Measurements from ENCODE around the gene STK11IP.

The STK11IP gene

GRCh38 chr2:219562049-219563020 lies 35.3 kb upstream of the STK11IP start:
- no peak for DNase-seq

GRCh38 chr2:219563271-219563928 lies 34.3 kb upstream of the STK11IP start:
- no peak for DNase-seq

GRCh38 chr2:219565130-219566080 lies 32.3 kb upstream of the STK11IP start:
- no peak for DNase-seq

- DNase-seq, result no peak
Measured at GRCh38 chr2:219566640-219567039, 31.0 kb upstream of the STK11IP start.

GRCh38 chr2:219567131-219567530 lies 30.5 kb upstream of the STK11IP start:
- DNase-seq, result no peak

DNA sequence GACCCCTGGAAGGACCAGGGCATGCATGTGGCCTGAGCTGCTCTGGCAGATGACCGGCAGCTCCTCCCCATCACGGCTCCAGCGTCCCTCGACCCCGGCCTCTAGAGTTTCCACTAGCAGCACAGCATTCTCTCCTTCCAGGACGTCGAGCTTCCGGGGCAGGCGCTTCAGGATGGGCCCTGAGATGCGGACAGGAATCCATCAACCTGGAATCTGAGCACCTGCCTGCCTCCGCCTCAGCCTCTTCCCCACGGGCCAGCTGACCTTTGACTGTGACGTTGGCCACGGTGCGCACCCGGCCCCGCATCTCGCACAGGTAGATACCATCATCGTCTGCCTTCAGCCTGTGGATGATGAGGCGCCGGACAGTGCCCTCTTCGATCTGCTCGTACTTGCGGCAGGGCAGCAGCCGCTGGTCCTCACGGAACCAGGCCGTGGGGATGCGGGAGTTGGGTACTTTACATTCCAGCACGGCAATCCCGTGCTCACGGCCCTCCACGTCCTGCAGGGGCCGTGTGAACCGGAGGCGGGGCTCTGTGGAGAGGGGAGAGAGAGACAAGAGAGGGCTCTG lies 29.8 kb upstream of the STK11IP start:
- no peak for DNase-seq

GRCh38 chr2:219569041-219569440 lies 28.6 kb upstream of the STK11IP start:
- no peak for DNase-seq

DNA sequence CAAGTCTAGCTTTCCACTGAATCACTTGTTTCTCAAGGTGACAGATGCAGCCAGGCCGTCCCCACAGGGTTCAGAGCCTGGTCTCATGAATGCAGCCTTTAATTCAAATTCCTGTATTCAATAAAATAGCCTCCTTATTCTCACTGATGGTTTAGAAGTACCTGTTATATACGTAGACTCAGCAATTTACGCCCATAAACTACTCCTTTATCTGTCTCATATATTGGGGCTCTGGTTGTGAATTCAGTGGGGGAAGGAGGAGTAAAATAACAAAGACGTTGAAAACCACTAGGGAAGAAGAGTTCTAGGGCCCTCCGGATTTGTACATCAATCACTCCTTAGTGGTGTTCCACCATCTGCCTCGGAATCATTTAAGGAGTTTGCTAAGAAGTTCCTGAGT lies 28.0 kb upstream of the STK11IP start:
- DNase-seq, result no peak

DNA sequence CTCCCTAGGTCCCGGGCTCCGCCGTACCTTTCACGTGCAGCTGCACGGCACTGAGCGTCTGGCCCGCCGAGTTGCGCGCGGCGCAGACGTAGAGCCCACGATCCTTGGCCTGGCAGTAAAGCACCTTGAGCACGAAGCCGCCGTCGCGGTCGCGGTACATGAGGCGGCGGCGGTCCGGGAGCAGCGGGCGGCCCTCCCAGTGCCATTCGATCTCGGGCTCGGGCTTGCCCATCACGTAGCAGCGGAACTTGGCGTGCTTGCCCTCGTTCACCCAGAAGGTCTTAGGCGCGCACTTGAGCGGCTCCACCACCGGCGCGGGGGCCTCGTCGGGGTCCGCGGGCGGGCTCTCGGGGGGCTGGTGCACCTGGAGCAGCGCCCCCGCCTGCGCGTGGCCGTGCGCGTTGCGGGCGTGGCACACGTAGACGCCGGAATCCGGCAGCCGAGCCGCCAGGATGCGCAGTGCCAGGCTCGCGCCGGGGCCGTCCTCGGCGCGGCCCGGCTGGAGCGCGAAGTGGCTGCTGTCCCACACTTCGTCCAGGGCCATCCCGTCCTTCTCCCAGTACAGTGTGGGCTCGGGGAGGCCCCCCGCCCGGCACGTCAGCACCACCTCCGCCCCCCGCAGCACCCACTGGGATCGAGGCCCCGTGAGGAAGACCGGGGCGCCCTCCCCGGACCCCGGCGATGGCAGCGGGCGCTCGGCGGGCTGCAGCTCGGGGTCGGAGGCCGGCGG lies 27.3 kb upstream of the STK11IP start:
- DNase-seq, result peak; percentile 33

GRCh38 chr2:219570924-219571310 lies 26.7 kb upstream of the STK11IP start:
- no peak for DNase-seq

DNA sequence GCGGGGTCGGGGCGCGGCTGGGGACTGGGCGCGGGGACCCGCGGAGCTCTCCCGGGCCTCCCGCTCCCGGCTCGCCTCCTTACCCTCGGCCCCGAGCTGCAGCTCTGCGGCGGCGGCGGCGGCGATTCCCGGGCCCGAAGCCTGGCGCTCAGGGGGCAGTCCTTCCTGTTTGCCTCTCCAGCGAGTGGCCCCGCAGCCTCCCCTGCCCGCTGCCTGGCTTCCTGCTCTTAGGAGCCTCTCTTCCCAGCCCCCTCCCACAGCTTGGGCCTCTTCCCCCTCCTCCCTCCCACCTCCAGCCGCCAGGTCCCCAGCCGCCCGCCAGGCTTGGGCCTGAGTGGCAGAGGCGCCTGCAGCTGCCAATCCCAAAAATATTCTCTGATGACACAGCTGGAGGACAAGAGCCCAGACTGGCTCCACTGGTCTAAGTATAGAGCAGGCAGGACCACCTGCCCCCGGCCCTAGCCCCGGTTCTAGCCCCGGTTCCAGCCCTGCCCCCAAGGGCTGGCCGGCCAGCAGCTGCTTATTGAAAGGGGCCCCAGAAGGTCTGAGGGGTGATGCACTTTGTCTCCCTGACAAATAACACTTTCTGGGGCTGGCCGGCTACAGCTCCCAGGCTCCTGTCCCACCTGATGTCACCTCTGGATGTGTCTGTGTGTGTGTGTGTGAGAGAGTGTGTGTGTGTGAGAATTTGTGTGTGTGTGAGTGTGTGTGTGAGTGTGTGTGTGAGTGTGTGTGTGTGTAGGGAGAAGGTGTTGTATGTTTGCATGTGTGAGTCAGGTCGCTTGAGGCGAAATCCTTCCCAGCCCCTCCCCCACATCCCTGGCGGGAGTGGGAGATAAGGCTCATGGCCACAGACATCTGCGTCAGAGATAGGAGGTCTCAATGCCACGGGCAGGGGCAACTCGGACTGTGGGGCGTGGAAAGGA lies 26.1 kb upstream of the STK11IP start, which contains the start of gene OBSL1:
Gene OBSL1 (minus strand): TSS at position 229 of the 926 bp plus-strand sequence. CDS start 307 bp downstream, outside the sequence.
- peak; percentile 82 for DNase-seq

DNA sequence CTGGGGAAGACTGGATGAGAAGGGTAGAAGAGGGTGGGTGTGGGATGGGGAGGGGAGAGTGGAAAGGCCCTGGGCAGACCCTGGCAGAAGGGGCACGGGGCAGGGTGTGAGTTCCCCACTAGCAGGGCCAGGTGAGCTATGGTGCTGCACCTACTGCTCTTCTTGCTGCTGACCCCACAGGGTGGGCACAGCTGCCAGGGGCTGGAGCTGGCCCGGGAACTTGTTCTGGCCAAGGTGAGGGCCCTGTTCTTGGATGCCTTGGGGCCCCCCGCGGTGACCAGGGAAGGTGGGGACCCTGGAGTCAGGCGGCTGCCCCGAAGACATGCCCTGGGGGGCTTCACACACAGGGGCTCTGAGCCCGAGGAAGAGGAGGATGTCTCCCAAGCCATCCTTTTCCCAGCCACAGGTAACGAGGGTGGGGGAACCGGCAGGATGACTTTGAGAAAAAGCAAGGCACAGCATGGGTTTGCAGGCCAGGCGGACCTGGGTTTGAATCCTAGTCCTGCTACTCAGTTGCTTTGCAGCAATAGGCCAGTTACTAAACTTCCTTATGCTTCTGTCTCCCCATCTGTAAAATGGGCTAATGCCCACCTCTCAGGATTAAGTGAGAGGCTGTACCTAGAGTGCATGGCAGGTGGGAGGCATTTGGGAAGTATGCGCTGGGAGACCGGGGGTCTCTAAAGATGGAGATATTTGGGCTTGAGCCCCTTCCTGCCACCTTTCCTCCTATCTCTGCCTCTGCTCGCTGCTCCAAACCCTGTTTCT lies 25.2 kb upstream of the STK11IP start, which contains the start of gene INHA:
Gene INHA (plus strand): TSS at position 74 of the 765 bp plus-strand sequence. CDS start 65 bp downstream, at position 139.
- no peak for DNase-seq

GRCh38 chr2:219573166-219573565 lies 24.5 kb upstream of the STK11IP start:
- no peak for DNase-seq

DNA sequence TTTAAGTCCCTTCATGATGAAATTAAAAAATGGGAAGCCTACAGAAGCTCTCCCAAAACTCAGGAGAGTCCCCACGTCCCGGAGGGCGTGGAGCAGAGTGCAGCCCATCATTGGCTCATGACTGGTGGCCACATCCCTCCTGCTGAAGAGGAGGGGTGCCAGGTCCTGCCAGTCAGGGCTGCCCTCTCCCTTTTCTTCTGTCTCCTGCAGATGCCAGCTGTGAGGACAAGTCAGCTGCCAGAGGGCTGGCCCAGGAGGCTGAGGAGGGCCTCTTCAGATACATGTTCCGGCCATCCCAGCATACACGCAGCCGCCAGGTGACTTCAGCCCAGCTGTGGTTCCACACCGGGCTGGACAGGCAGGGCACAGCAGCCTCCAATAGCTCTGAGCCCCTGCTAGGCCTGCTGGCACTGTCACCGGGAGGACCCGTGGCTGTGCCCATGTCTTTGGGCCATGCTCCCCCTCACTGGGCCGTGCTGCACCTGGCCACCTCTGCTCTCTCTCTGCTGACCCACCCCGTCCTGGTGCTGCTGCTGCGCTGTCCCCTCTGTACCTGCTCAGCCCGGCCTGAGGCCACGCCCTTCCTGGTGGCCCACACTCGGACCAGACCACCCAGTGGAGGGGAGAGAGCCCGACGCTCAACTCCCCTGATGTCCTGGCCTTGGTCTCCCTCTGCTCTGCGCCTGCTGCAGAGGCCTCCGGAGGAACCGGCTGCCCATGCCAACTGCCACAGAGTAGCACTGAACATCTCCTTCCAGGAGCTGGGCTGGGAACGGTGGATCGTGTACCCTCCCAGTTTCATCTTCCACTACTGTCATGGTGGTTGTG lies 23.0 kb upstream of the STK11IP start:
- no peak for DNase-seq

DNA sequence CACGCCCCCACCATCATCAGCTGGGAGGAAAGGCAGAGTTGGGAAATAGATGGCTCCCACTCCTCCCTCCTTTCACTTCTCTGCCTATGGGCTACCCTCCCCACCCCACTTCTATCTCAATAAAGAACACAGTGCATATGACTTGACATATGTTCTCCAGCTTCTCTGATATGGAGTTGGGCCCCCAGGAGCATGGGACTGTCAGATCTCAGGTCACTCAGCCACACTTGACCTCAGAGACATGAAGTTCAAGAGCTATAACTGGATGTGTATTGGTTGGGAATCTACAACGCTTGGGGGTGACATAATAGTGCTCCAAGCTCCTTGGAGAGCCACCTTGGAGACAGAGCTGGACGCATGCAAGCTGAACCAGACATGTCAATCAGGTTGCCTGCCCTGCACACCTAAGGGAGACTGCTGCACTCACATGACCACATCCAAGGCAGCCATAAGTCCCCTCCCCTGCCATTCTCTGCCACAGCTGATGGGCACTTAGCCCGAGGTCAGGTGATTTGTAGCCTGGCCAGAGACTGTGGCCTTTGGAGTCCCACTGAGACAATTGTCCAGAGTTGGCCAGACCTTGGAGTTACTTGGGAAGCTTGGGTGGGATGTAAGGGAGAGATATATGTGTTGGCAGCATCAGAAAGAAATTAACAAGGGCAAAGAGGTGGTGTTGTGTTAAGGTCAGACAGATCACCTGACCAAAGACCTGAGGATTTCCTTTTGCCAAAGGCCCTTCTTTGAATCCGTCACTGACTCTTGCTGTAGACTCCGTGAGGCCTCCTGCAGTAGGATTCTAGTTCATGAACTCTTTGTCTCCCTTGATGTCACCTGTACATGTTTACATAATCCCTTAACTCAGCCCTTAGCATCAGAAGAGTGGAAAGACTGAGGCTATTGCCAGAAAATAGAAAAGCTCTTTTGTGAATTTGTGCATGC lies 21.8 kb upstream of the STK11IP start:
- no peak for DNase-seq

DNA sequence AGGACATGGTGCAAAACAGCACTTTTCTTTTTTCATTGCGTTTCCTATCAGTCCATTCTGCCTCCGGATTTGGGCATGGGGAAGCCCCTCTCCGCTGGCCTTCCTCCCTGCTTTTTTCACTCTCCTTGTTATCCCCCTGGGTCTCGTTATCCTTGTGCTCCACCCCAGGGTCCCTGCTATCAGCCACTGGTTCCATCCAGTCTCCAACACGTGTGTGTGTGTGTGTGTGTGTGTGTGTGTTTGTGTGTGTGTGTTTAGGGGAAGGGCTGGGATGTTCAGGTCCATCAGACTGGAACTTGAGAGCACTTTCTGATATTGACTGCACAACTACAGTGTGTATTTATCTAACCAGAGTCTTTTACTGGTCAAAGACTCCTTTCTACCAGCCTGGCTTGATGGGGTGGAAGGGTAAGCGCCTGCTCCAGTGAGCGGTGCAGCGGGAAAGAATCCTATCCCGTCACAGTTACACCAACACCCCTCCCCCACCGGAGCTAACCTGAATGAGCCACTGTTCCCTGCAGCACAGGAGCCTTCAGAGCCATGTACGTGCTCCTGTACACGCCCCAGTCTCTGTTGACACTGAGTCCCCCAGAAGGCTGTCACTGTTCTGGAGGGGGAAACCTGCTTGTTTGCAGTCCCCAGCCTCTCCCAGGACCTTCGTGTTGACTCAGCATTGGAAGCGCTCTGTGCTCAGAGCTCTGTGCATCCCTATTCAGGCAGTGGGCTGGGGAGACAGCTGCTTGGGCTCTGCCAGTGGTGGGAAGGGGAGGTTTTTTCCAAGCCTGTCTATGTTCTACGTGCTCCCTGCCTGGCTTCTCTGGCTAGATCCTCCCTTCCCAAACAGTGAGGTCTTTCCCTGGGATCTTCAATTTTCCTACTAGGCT lies 20.9 kb upstream of the STK11IP start:
- no peak for DNase-seq

All from fibroblast of skin of scalp (primary cell).